Stimulated activated CD4-positive, alpha-beta T cell treated with anti-CD3 and anti-CD28 coated beads, Interleukin-2, amount 100 ng/mL, for 4 hours (primary cell): ENCODE data around the gene MEG3.

ENCODE experiments used
- DNase-seq: peaks from one replicate; pipeline ENCODE4 v3.0.0-alpha.2; 2020; ENCODE audit warnings: low read depth

The MEG3 gene

GRCh38 chr14:100825713-100826331 is at the start of gene MEG3:
Gene MEG3 (plus strand): TSS chr14:100826118.
- no peak for DNase-seq

GRCh38 chr14:100776681-100777365 is 49.1 kb upstream of the MEG3 start:
- DNase-seq = no peak

GRCh38 chr14:100777366-100777817 is 48.5 kb upstream of the MEG3 start:
- DNase-seq = no peak

GRCh38 chr14:100777818-100778525 is 47.9 kb upstream of the MEG3 start:
- DNase-seq = no peak

GRCh38 chr14:100778526-100778882 is 47.4 kb upstream of the MEG3 start:
- no peak for DNase-seq

- DNase-seq = no peak
Measured at GRCh38 chr14:100778951-100779690, 46.8 kb upstream of the MEG3 start.

GRCh38 chr14:100779691-100780080 is 46.2 kb upstream of the MEG3 start:
- DNase-seq = no peak

GRCh38 chr14:100780246-100780645 is 45.7 kb upstream of the MEG3 start:
- DNase-seq = no peak

GRCh38 chr14:100780646-100781355 is 45.1 kb upstream of the MEG3 start:
- DNase-seq = no peak

GRCh38 chr14:100781952-100782351 is 44.0 kb upstream of the MEG3 start:
- DNase-seq = no peak

GRCh38 chr14:100782516-100783320 is 43.2 kb upstream of the MEG3 start:
- DNase-seq = no peak

- DNase-seq = no peak
Measured at GRCh38 chr14:100783630-100784370, 42.1 kb upstream of the MEG3 start.

GRCh38 chr14:100784523-100785337 is 41.2 kb upstream of the MEG3 start:
- DNase-seq = no peak

- DNase-seq = no peak
Measured at GRCh38 chr14:100785338-100785615, 40.6 kb upstream of the MEG3 start.

GRCh38 chr14:100785626-100786025 is 40.3 kb upstream of the MEG3 start:
- DNase-seq = no peak

- no peak for DNase-seq
Measured at GRCh38 chr14:100786131-100786530, 39.8 kb upstream of the MEG3 start.

- DNase-seq = no peak
Measured at GRCh38 chr14:100786576-100787219, 39.2 kb upstream of the MEG3 start.

GRCh38 chr14:100787659-100788058 is 38.3 kb upstream of the MEG3 start:
- no peak for DNase-seq

- DNase-seq = no peak
Measured at GRCh38 chr14:100788517-100788916, 37.4 kb upstream of the MEG3 start.
